GM12878 (cell line): ENCODE results near the gene PTPRC. TPM values are rescaled to one million over a fixed set of nuclear protein-coding genes. Genes with fewer than 3 reads are reported as not detected.

Experiments used
- BACH1 ChIP-seq: fragments of 450-650 bp; IDR thresholded peaks from 2 replicates; pipeline ENCODE4 v1.6.1; 2017; ENCODE audit warnings: mild to moderate bottlenecking, borderline replicate concordance
- ETV6 ChIP-seq, 2 experiments: fragments of 450-650 bp in 1 of 2; IDR thresholded peaks in 1 of 2; conservative IDR thresholded peaks in 1 of 2; 2 replicates each; pipeline ENCODE4 v1.6.1; 2014; ENCODE audit warnings: antibody characterized with exemption in 1 of 2, borderline replicate concordance in 1 of 2, low read depth in 1 of 2, mild to moderate bottlenecking in 1 of 2, moderate library complexity in 1 of 2
- GABPA ChIP-seq: IDR thresholded peaks from 2 replicates; pipeline ENCODE4 v1.6.1; 2014; ENCODE audit warnings: antibody characterized with exemption, low read depth, mild to moderate bottlenecking, inconsistent platforms
- HDAC6 ChIP-seq: fragments of 200-600 bp; sonication (generic); IDR thresholded peaks from one replicate; pipeline ENCODE4 v1.8.0; 2017; ENCODE audit warnings: antibody characterized with exemption; ENCODE audit not compliant: unreplicated experiment
- NFIC ChIP-seq: IDR thresholded peaks from 2 replicates; pipeline ENCODE4 v1.6.1; 2012; ENCODE audit warnings: low read depth, mild to moderate bottlenecking, inconsistent platforms, low read length, moderate library complexity
- NR2F1 ChIP-seq: fragments of 450-650 bp; conservative IDR thresholded peaks from 2 replicates; pipeline ENCODE4 v1.6.1; 2017; ENCODE audit warnings: mild to moderate bottlenecking
- PAX8 ChIP-seq: fragments of 450-650 bp; IDR thresholded peaks from 2 replicates; pipeline ENCODE4 v1.6.1; 2017; ENCODE audit warnings: mild to moderate bottlenecking, moderate library complexity
- POU2F2 ChIP-seq: IDR thresholded peaks from 3 replicates; pipeline ENCODE4 v1.6.1; 2011; ENCODE audit warnings: low read depth, mild to moderate bottlenecking, low read length, borderline replicate concordance
- RAD21 ChIP-seq: IDR thresholded peaks from 2 replicates; pipeline ENCODE4 v1.6.1; 2011; ENCODE audit warnings: mild to moderate bottlenecking, low read depth, low read length, moderate library complexity; ENCODE audit not compliant: insufficient read depth
- RAD51 ChIP-seq: fragments of 450-650 bp; IDR thresholded peaks from 2 replicates; pipeline ENCODE4 v1.6.1; 2016; ENCODE audit warnings: moderate library complexity, mild to moderate bottlenecking, inconsistent platforms
- RELA ChIP-seq: fragments of 450-650 bp; IDR thresholded peaks from 2 replicates; pipeline ENCODE4 v1.8.0; 2014; ENCODE audit warnings: borderline replicate concordance; ENCODE audit not compliant: partially characterized antibody
- SIN3A ChIP-seq: IDR thresholded peaks from 2 replicates; pipeline ENCODE4 v1.6.1; 2012; ENCODE audit warnings: low read depth, low read length, improper control_type of control experiment
- SMAD1 ChIP-seq: fragments of 450-650 bp; IDR thresholded peaks from 2 replicates; pipeline ENCODE4 v1.6.1; 2018; ENCODE audit warnings: mild to moderate bottlenecking, low read depth; ENCODE audit not compliant: partially characterized antibody
- SREBF1 ChIP-seq: IDR thresholded peaks from 2 replicates; pipeline ENCODE4 v1.6.1; 2012; ENCODE audit warnings: mild to moderate bottlenecking, low read length
- SUZ12 ChIP-seq: fragments of 200-600 bp; sonication (generic); IDR thresholded peaks from one replicate; pipeline ENCODE4 v1.6.1; 2018; ENCODE audit warnings: antibody characterized with exemption, mild to moderate bottlenecking; ENCODE audit not compliant: unreplicated experiment
- ZNF217 ChIP-seq: fragments of 450-650 bp; IDR thresholded peaks from 2 replicates; pipeline ENCODE4 v1.6.1; 2017; ENCODE audit warnings: antibody characterized with exemption, mild to moderate bottlenecking
- ZNF687 ChIP-seq: fragments of 450-650 bp; IDR thresholded peaks from 2 replicates; pipeline ENCODE4 v1.6.1; 2017; ENCODE audit warnings: mild to moderate bottlenecking, moderate library complexity
- polyA plus RNA-seq, 11 experiments: library from polyadenylated mRNA; depleted of rRNA in 4 of 11; unstranded in 6 of 11; stranded (reverse) in 5 of 11; fragments of >200 nt; fragmentation: Nextera tagmentation in 4 of 11; fragmentation: Illumina TruSeq in 1 of 11; extraction: Ambion mirVana in 4 of 11; extraction: Trizol in 1 of 11; gene quantifications; 1 replicate in 1 of 11; 2 replicates in 10 of 11; pipeline versions ENCODE4 v1.2.1 to v1.2.3, GENCODE V29; 2011 to 2016; ENCODE audit warnings: inconsistent platforms in 2 of 11, missing spikeins in 2 of 11, low read depth in 1 of 11
- total RNA-seq, 4 experiments: library from RNA; depleted of rRNA in 3 of 4; stranded (reverse); fragments of >200 nt in 3 of 4; fragmentation: Illumina TruSeq in 1 of 4; extraction: Trizol in 1 of 4; gene quantifications; 2 replicates each; pipeline versions ENCODE4 v1.2.1 to v1.2.3, GENCODE V29; 2013 to 2021
- TF ChIP-seq, protein P1 (sequence below): fragments of 450-650 bp; IDR thresholded peaks from 2 replicates; pipeline ENCODE4 v1.6.1; 2017; ENCODE audit warnings: mild to moderate bottlenecking
- TF ChIP-seq, protein P2 (sequence below): IDR thresholded peaks from 2 replicates; pipeline ENCODE4 v1.6.1; 2012; ENCODE audit warnings: low read length, inconsistent platforms
- TF ChIP-seq, protein P3 (sequence below): fragments of 150-350 bp; IDR thresholded peaks from 2 replicates; pipeline ENCODE4 v1.6.1; 2016; ENCODE audit warnings: low read depth, low read length

Gene PTPRC
- total and polyA plus RNA-seq, 10 of the 15 experiments (the other 5 are each of a cell fraction or from before 2014, with no cell fraction given), result 72.9 to 221 (median 118) TPM

GRCh38 chr1:198641501-198641900 is 2.7 kb downstream of the PTPRC start (continued):
- TF ChIP-seq SMAD1, result no peak
- no peak; the same call in 1 of the 2 replicates for TF ChIP-seq NR2F1
- TF ChIP-seq SIN3A, result no peak
- TF ChIP-seq, protein P1, sequence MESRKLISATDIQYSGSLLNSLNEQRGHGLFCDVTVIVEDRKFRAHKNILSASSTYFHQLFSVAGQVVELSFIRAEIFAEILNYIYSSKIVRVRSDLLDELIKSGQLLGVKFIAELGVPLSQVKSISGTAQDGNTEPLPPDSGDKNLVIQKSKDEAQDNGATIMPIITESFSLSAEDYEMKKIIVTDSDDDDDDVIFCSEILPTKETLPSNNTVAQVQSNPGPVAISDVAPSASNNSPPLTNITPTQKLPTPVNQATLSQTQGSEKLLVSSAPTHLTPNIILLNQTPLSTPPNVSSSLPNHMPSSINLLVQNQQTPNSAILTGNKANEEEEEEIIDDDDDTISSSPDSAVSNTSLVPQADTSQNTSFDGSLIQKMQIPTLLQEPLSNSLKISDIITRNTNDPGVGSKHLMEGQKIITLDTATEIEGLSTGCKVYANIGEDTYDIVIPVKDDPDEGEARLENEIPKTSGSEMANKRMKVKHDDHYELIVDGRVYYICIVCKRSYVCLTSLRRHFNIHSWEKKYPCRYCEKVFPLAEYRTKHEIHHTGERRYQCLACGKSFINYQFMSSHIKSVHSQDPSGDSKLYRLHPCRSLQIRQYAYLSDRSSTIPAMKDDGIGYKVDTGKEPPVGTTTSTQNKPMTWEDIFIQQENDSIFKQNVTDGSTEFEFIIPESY, result no peak
- TF ChIP-seq, protein P2, sequence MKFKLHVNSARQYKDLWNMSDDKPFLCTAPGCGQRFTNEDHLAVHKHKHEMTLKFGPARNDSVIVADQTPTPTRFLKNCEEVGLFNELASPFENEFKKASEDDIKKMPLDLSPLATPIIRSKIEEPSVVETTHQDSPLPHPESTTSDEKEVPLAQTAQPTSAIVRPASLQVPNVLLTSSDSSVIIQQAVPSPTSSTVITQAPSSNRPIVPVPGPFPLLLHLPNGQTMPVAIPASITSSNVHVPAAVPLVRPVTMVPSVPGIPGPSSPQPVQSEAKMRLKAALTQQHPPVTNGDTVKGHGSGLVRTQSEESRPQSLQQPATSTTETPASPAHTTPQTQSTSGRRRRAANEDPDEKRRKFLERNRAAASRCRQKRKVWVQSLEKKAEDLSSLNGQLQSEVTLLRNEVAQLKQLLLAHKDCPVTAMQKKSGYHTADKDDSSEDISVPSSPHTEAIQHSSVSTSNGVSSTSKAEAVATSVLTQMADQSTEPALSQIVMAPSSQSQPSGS, result no peak
- peak; percentile 77 for TF ChIP-seq NFIC
- peak; percentile 55; the same call in 1 of the 2 replicates for TF ChIP-seq ZNF687
- peak; percentile 45; the same call in 1 of the 2 replicates for TF ChIP-seq BACH1
- TF ChIP-seq HDAC6, result no peak
- no peak for TF ChIP-seq SREBF1
- no peak for TF ChIP-seq RAD21
- peak; percentile 50; the same call in 1 of the 2 replicates for TF ChIP-seq RAD51
- TF ChIP-seq, protein P3, sequence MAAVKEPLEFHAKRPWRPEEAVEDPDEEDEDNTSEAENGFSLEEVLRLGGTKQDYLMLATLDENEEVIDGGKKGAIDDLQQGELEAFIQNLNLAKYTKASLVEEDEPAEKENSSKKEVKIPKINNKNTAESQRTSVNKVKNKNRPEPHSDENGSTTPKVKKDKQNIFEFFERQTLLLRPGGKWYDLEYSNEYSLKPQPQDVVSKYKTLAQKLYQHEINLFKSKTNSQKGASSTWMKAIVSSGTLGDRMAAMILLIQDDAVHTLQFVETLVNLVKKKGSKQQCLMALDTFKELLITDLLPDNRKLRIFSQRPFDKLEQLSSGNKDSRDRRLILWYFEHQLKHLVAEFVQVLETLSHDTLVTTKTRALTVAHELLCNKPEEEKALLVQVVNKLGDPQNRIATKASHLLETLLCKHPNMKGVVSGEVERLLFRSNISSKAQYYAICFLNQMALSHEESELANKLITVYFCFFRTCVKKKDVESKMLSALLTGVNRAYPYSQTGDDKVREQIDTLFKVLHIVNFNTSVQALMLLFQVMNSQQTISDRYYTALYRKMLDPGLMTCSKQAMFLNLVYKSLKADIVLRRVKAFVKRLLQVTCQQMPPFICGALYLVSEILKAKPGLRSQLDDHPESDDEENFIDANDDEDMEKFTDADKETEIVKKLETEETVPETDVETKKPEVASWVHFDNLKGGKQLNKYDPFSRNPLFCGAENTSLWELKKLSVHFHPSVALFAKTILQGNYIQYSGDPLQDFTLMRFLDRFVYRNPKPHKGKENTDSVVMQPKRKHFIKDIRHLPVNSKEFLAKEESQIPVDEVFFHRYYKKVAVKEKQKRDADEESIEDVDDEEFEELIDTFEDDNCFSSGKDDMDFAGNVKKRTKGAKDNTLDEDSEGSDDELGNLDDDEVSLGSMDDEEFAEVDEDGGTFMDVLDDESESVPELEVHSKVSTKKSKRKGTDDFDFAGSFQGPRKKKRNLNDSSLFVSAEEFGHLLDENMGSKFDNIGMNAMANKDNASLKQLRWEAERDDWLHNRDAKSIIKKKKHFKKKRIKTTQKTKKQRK, result no peak
- 0 out of 2 replicates have a peak, but pooled peaks have one; percentile 66 for TF ChIP-seq PAX8
- TF ChIP-seq SUZ12, result no peak
- TF ChIP-seq GABPA, result no peak
- peak; percentile 89 for TF ChIP-seq ZNF217
- no peak for TF ChIP-seq RELA
- no peak for TF ChIP-seq POU2F2
- peak in 1 of 2 experiments; percentile 75; a peak in 1 of 4 replicates for TF ChIP-seq ETV6 (conservative IDR thresholded peaks at IDR 0.05 in 1 of 2, IDR thresholded peaks at IDR 0.05 in 1 of 2; ENCODE audit: borderline replicate concordance in 1 of 2, low read depth in 1 of 2)
